H9 (cell line): ENCODE measurements around the gene LRFN2. TPM values are rescaled to one million over a fixed set of nuclear protein-coding genes. Genes with fewer than 3 reads are reported as not detected.

ENCODE experiments used
- DNase-seq: peaks from one replicate; pipeline ENCODE4 v3.0.0-alpha.2; 2017
- H2AFZ ChIP-seq: one replicate; pipeline ENCODE4 v1.6.1; 2013; ENCODE audit warnings: mild to moderate bottlenecking, low read length, control low read depth, moderate library complexity
- H2AK5ac ChIP-seq: 2 replicates; pipeline ENCODE4 v1.6.1; 2013; ENCODE audit warnings: low read length, control low read depth, mixed read lengths; ENCODE audit not compliant: insufficient read length
- H2BK120ac ChIP-seq: one replicate; pipeline ENCODE4 v1.6.1; 2013; ENCODE audit warnings: low read depth, mild to moderate bottlenecking, low read length, control low read depth, inconsistent platforms; ENCODE audit not compliant: poor library complexity, severe bottlenecking
- H2BK12ac ChIP-seq: 2 replicates; pipeline ENCODE4 v1.6.1; 2013; ENCODE audit warnings: low read length, control low read depth, mixed read lengths, low read depth; ENCODE audit not compliant: insufficient read length
- H2BK15ac ChIP-seq: 2 replicates; pipeline ENCODE4 v1.6.1; 2013; ENCODE audit warnings: low read depth, low read length, control low read depth
- H2BK20ac ChIP-seq: one replicate; pipeline ENCODE4 v1.6.1; 2013; ENCODE audit warnings: low read depth, mild to moderate bottlenecking, low read length, control low read depth, inconsistent platforms; ENCODE audit not compliant: poor library complexity, severe bottlenecking
- H2BK5ac ChIP-seq: 2 replicates; pipeline ENCODE4 v1.6.1; 2013; ENCODE audit warnings: low read length, control low read depth, mixed read lengths; ENCODE audit not compliant: insufficient read length
- H3K14ac ChIP-seq: 2 replicates; pipeline ENCODE4 v1.6.1; 2013; ENCODE audit warnings: low read length, control low read depth; ENCODE audit not compliant: insufficient read depth
- H3K18ac ChIP-seq: 2 replicates; pipeline ENCODE4 v1.6.1; 2013; ENCODE audit warnings: low read depth, mild to moderate bottlenecking, mixed read lengths, low read length, control low read depth; ENCODE audit not compliant: insufficient read length
- H3K23ac ChIP-seq: 2 replicates; pipeline ENCODE4 v1.6.1; 2013; ENCODE audit warnings: low read length, control low read depth, mixed read lengths, low read depth; ENCODE audit not compliant: insufficient read length
- H3K23me2 ChIP-seq: 2 replicates; pipeline ENCODE4 v1.6.1; 2013; ENCODE audit warnings: low read depth, mild to moderate bottlenecking, mixed read lengths, low read length, control low read depth; ENCODE audit not compliant: insufficient read length, poor library complexity, severe bottlenecking
- H3K27ac ChIP-seq: 2 replicates; pipeline ENCODE4 v1.5.1; 2013; ENCODE audit warnings: low read length, control low read depth, mixed read lengths, low read depth; ENCODE audit not compliant: insufficient read length
- H3K27me3 ChIP-seq: 2 replicates; pipeline ENCODE4 v1.6.1; 2013; ENCODE audit warnings: low read length, control low read depth, inconsistent platforms; ENCODE audit not compliant: insufficient read depth
- H3K4ac ChIP-seq: 2 replicates; pipeline ENCODE4 v1.6.1; 2013; ENCODE audit warnings: low read depth, mild to moderate bottlenecking, control low read depth, inconsistent platforms, low read length, moderate library complexity
- H3K4me1 ChIP-seq: 2 replicates; pipeline ENCODE4 v1.6.1; 2013; ENCODE audit warnings: low read length, control low read depth, inconsistent platforms; ENCODE audit not compliant: insufficient read depth
- H3K4me2 ChIP-seq: 2 replicates; pipeline ENCODE4 v1.6.1; 2013; ENCODE audit warnings: low read length, control low read depth, mixed read lengths; ENCODE audit not compliant: insufficient read length, insufficient read depth
- H3K56ac ChIP-seq: 2 replicates; pipeline ENCODE4 v1.6.1; 2013; ENCODE audit warnings: low read depth, mild to moderate bottlenecking, mixed read lengths, low read length, control low read depth; ENCODE audit not compliant: insufficient read length
- H3K79me1 ChIP-seq: 2 replicates; pipeline ENCODE4 v1.6.1; 2013; ENCODE audit warnings: low read depth, mild to moderate bottlenecking, moderate library complexity, low read length, control low read depth, inconsistent platforms; ENCODE audit not compliant: insufficient read depth, poor library complexity, severe bottlenecking
- H3K79me2 ChIP-seq: 2 replicates; pipeline ENCODE4 v1.6.1; 2013; ENCODE audit warnings: low read length, control low read depth, inconsistent platforms; ENCODE audit not compliant: insufficient read depth
- H3K9ac ChIP-seq: 2 replicates; pipeline ENCODE4 v1.6.1; 2013; ENCODE audit warnings: low read length, control low read depth, mixed read lengths; ENCODE audit not compliant: insufficient read length; ENCODE audit errors: extremely low read depth
- H3K9me3 ChIP-seq: one replicate; pipeline ENCODE4 v1.6.1; 2013; ENCODE audit warnings: low read depth, low read length, inconsistent platforms; ENCODE audit not compliant: control insufficient read depth
- H3T11ph ChIP-seq: one replicate; pipeline ENCODE4 v1.6.1; 2013; ENCODE audit warnings: mild to moderate bottlenecking, low read length, control low read depth, inconsistent platforms
- H4K20me1 ChIP-seq: one replicate; pipeline ENCODE4 v1.6.1; 2013; ENCODE audit not compliant: control insufficient read depth, insufficient read length, insufficient read depth
- H4K5ac ChIP-seq: 2 replicates; pipeline ENCODE4 v1.6.1; 2013; ENCODE audit warnings: low read depth, mild to moderate bottlenecking, mixed read lengths, low read length, control low read depth; ENCODE audit not compliant: insufficient read length
- H4K8ac ChIP-seq: replicated peaks from 2 replicates; pipeline ENCODE4 v1.6.1; 2013; ENCODE audit warnings: low read length, control low read depth, mixed read lengths, low read depth; ENCODE audit not compliant: insufficient read length
- H4K91ac ChIP-seq: 2 replicates; pipeline ENCODE4 v1.6.1; 2013; ENCODE audit warnings: low read depth, mild to moderate bottlenecking, moderate library complexity, mixed read lengths, low read length, control low read depth; ENCODE audit not compliant: insufficient read length
- H3K27ac Mint-ChIP-seq, 3 experiments: 2 replicates in 2 of 3; 3 replicates in 1 of 3; pipeline ENCODE4 v1.8.0; 2020 to 2021; ENCODE audit warnings: mixed read lengths in 3 of 3, mild to moderate bottlenecking in 1 of 3, moderate library complexity in 1 of 3
- H3K27me3 Mint-ChIP-seq: 2 replicates; pipeline ENCODE4 v1.8.0; 2021; ENCODE audit warnings: low read depth, mild to moderate bottlenecking, moderate library complexity, mixed read lengths
- H3K36me3 Mint-ChIP-seq, 3 experiments: 2 replicates in 2 of 3; 3 replicates in 1 of 3; pipeline ENCODE4 v1.8.0; 2020 to 2021; ENCODE audit warnings: low read depth in 3 of 3, mixed read lengths in 3 of 3; ENCODE audit not compliant: insufficient read depth in 1 of 3
- H3K4me1 Mint-ChIP-seq, 2 experiments: 2 replicates each; pipeline ENCODE4 v1.8.0; 2020; ENCODE audit warnings: mixed read lengths in 2 of 2
- H3K4me3 Mint-ChIP-seq, 2 experiments: 2 replicates in 1 of 2; 3 replicates in 1 of 2; pipeline ENCODE4 v1.8.0; 2020 to 2021; ENCODE audit warnings: mild to moderate bottlenecking in 2 of 2, mixed read lengths in 2 of 2, moderate library complexity in 1 of 2
- H3K9me3 Mint-ChIP-seq, 2 experiments: 2 replicates in 1 of 2; 3 replicates in 1 of 2; pipeline ENCODE4 v1.8.0; 2020; ENCODE audit warnings: mild to moderate bottlenecking in 2 of 2, mixed read lengths in 2 of 2, moderate library complexity in 1 of 2
- WGBS: extraction: QIAGEN DNeasy Blood & Tissue Kit; methylation state at CpG from one replicate; pipeline ENCODE4 v1.1.7; 2013; ENCODE audit warnings: missing lambda C conversion rate, low lambda C conversion rate, mixed read lengths; ENCODE audit not compliant: insufficient read length; ENCODE audit errors: extremely low coverage; 5-methylcytosine and 5-hydroxymethylcytosine counted together
- total RNA-seq: library from RNA; stranded (reverse); gene quantifications from 2 replicates; pipeline ENCODE4 v1.2.1, GENCODE V29; 2021
- TF ChIP-seq, protein P1 (sequence below): fragments of 200-600 bp; sonication (generic); conservative IDR thresholded peaks from 3 replicates; pipeline ENCODE4 v1.8.0; 2021; ENCODE audit warnings: antibody characterized with exemption, mild to moderate bottlenecking

LRFN2 gene
- total RNA-seq, 1 experiment from 2014 or later: 0.11 TPM

DNA sequence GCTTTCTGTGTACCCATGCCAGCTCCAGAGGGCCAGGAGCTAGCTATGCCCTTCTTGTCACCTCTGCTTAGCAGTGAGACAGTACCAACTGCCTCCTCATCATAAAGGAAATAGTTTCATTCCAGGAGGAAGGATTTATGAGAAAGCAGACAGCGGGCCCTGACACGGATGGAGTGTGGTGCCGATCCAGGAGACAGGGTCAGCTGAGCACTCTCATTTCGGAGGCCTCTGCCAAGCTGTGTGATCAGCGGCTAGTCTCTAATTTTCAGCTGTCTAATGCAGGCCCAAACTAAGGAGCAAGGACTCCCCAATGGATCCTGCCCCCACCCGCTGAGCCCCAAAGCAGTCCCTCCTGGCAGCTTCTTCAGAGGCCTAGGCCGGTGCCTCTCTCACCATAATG, 103.1 kb downstream of the LRFN2 start:
- DNase-seq: no peak
- Histone ChIP-seq H2BK5ac (no peak overlapping the region), H2AK5ac (no peak overlapping the region), H3K4me1 (no peaks in the 10 kb centered on the region), H3K18ac (no peak overlapping the region), H2BK12ac (no peak overlapping the region), H4K91ac (no peak overlapping the region), H3K4me2 (no peak overlapping the region), H3T11ph (no peak overlapping the region), H3K79me1 (no peaks in the 10 kb centered on the region), H3K27me3 (no peaks in the 10 kb centered on the region), H3K23me2 (no peaks in the 10 kb centered on the region), H3K23ac (no peak overlapping the region), H2BK15ac (no peak overlapping the region), H3K14ac (no peak overlapping the region), H4K8ac (no peak overlapping the region), H3K9ac (no peak overlapping the region), H3K27ac (no peak overlapping the region), H3K9me3 (no peaks in the 10 kb centered on the region), H4K20me1 (no peaks in the 10 kb centered on the region), H2AFZ (no peak overlapping the region), H2BK120ac (no peak overlapping the region), H3K56ac (no peak overlapping the region), H3K4ac (no peak overlapping the region), H4K5ac (no peak overlapping the region), H2BK20ac (no peak overlapping the region), H3K79me2 (no peaks in the 10 kb centered on the region)
- TF ChIP-seq, protein P1, sequence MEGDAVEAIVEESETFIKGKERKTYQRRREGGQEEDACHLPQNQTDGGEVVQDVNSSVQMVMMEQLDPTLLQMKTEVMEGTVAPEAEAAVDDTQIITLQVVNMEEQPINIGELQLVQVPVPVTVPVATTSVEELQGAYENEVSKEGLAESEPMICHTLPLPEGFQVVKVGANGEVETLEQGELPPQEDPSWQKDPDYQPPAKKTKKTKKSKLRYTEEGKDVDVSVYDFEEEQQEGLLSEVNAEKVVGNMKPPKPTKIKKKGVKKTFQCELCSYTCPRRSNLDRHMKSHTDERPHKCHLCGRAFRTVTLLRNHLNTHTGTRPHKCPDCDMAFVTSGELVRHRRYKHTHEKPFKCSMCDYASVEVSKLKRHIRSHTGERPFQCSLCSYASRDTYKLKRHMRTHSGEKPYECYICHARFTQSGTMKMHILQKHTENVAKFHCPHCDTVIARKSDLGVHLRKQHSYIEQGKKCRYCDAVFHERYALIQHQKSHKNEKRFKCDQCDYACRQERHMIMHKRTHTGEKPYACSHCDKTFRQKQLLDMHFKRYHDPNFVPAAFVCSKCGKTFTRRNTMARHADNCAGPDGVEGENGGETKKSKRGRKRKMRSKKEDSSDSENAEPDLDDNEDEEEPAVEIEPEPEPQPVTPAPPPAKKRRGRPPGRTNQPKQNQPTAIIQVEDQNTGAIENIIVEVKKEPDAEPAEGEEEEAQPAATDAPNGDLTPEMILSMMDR: no peak
- Mint-ChIP-seq H3K36me3 (no peaks in the 10 kb centered on the region), H3K4me1 (peaks cover 2 to 17% of the 10 kb centered on the region in 2 experiments; a peak in 3 of 4 replicates), H3K27me3 (peaks cover 20% of the 10 kb centered on the region), H3K9me3 (no peaks in the 10 kb centered on the region), H3K27ac (no peak overlapping the region), H3K4me3 (no peak overlapping the region)
- WGBS: no CpG with 5 or more reads among the region's 7 CpGs
